ENCODE measurements around the gene CRHR2.

The CRHR2 gene

DNA sequence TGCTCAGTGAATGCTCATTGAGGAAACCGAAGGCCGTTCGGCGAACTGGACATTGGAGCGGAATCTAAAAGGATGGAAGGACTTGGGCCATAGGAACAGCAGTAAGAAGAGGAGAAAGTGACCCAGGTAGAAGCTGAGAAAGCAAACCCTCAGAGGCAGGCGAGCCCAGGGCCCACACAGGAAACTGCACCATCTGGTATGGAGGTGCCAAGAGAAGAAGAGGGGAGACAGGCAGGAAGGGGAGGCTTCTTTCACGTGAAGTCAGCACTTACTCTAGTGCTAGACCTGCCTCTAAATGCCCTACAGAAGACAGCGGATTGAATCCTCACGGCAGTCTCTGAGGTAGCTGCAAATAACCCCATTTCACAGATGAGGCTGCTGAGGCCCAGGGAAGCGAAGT is 10.2 kb upstream of the CRHR2 start:
- H2AFZ ChIP-seq (ENCODE audit: low read length): no peak overlapping the region
- H3K27me3 ChIP-seq (replicated peaks; ENCODE audit: insufficient read depth, low read length): no peaks in the 10 kb centered on the region
- no peaks in the 10 kb centered on the region for H3F3A ChIP-seq (ENCODE audit: insufficient read depth, low read length)
- DNase-seq: peak; percentile 30
- H3K36me3 ChIP-seq (replicated peaks; ENCODE audit: insufficient read depth, low read length): no peaks in the 10 kb centered on the region
- H3K9ac ChIP-seq (ENCODE audit: low read length): no peak overlapping the region
- no peaks in the 10 kb centered on the region for H3K4me1 ChIP-seq (ENCODE audit: low read length)
- H3K79me2 ChIP-seq (ENCODE audit: low read length): no peaks in the 10 kb centered on the region
- TF ChIP-seq, protein P1, sequence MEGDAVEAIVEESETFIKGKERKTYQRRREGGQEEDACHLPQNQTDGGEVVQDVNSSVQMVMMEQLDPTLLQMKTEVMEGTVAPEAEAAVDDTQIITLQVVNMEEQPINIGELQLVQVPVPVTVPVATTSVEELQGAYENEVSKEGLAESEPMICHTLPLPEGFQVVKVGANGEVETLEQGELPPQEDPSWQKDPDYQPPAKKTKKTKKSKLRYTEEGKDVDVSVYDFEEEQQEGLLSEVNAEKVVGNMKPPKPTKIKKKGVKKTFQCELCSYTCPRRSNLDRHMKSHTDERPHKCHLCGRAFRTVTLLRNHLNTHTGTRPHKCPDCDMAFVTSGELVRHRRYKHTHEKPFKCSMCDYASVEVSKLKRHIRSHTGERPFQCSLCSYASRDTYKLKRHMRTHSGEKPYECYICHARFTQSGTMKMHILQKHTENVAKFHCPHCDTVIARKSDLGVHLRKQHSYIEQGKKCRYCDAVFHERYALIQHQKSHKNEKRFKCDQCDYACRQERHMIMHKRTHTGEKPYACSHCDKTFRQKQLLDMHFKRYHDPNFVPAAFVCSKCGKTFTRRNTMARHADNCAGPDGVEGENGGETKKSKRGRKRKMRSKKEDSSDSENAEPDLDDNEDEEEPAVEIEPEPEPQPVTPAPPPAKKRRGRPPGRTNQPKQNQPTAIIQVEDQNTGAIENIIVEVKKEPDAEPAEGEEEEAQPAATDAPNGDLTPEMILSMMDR (IDR thresholded peaks at IDR 0.05; ENCODE audit: low read length): no peak
- TF ChIP-seq EZH2phosphoT487 (IDR thresholded peaks at IDR 0.05; ENCODE audit: low read length) (no peak), EZH2 (optimal IDR thresholded peaks at IDR 0.05; ENCODE audit: low read depth, low read length) (no peak)
- H3K9me2 ChIP-seq (replicated peaks; ENCODE audit: insufficient read depth, low read length): no peaks in the 10 kb centered on the region
- H4K20me1 ChIP-seq (ENCODE audit: insufficient read depth, low read length): no peaks in the 10 kb centered on the region
- no peak overlapping the region for H3K4me3 ChIP-seq (ENCODE audit: low read length)
- H3K27ac ChIP-seq (ENCODE audit: low read length): no peak overlapping the region
- no peaks in the 10 kb centered on the region for H3K9me3 ChIP-seq (replicated peaks; ENCODE audit: insufficient read depth, low read length)
- H3K4me2 ChIP-seq (ENCODE audit: low read depth, low read length): no peak overlapping the region

DNA sequence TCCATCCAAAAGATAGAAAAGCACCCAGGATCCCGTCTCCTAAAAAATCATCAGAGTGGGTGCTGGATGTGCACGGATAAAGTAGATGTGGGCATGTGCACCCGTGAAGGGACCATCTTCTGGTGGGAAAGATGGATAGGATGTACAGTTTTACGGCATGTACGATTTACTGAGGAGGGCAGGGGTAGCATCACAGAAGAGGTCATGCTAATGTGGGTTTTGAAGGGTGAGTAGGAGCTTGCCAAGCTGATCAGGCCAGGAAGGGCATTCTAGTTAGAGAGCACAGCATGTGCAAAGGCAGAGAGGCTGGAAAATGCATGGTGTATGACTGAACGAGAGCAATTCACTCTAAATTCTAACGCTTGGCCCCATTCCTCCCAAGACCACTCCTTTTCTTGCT is 7.8 kb upstream of the CRHR2 start:
- H4K20me1 ChIP-seq (ENCODE audit: insufficient read depth, low read length): no peaks in the 10 kb centered on the region
- no peak for TF ChIP-seq EZH2 (optimal IDR thresholded peaks at IDR 0.05; ENCODE audit: low read depth, low read length)
- TF ChIP-seq, protein P1 (IDR thresholded peaks at IDR 0.05; ENCODE audit: low read length): no peak
- no peak for TF ChIP-seq EZH2phosphoT487 (IDR thresholded peaks at IDR 0.05; ENCODE audit: low read length)
- no peaks in the 10 kb centered on the region for H3K79me2 ChIP-seq (ENCODE audit: low read length)
- no peak overlapping the region for H3K27ac ChIP-seq (ENCODE audit: low read length)
- no peak overlapping the region for H3K4me2 ChIP-seq (ENCODE audit: low read depth, low read length)
- H3F3A ChIP-seq (ENCODE audit: insufficient read depth, low read length): no peaks in the 10 kb centered on the region
- no peaks in the 10 kb centered on the region for H3K9me3 ChIP-seq (replicated peaks; ENCODE audit: insufficient read depth, low read length)
- DNase-seq: no peak
- no peak overlapping the region for H3K9ac ChIP-seq (ENCODE audit: low read length)
- no peaks in the 10 kb centered on the region for H3K27me3 ChIP-seq (replicated peaks; ENCODE audit: insufficient read depth, low read length)
- H2AFZ ChIP-seq (ENCODE audit: low read length): no peak overlapping the region
- H3K4me3 ChIP-seq (ENCODE audit: low read length): no peak overlapping the region
- H3K9me2 ChIP-seq (replicated peaks; ENCODE audit: insufficient read depth, low read length): no peaks in the 10 kb centered on the region
- H3K4me1 ChIP-seq (ENCODE audit: low read length): no peaks in the 10 kb centered on the region
- H3K36me3 ChIP-seq (replicated peaks; ENCODE audit: insufficient read depth, low read length): no peaks in the 10 kb centered on the region

DNA sequence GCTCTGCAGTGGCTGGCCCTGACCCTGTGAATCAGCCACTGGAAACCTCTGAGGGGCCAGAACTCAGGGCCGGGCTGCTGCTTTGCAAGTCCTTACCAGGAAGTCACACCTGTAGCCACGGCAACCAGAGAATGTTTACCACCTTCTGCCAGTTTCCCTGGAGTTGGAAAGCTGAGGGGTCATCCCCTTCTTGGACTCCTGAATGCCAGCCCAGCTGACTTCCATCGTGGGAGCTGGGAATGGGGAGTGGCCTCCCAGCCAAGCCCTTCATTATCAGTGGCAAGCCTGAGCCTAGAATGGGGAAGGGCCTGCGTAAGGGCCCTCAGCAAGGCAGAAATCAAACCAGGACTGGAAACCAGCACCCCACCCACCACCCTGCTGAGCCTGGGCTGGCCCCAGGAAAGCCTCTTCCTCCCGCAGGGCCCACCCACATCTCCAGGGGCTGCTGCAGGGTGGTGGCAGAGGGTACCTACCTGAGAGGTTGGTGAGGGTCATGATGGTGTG is 6.5 kb upstream of the CRHR2 start:
- DNase-seq: no peak
- H3K4me3 ChIP-seq (ENCODE audit: low read length): no peak overlapping the region
- TF ChIP-seq EZH2 (optimal IDR thresholded peaks at IDR 0.05; ENCODE audit: low read depth, low read length) (no peak), EZH2phosphoT487 (IDR thresholded peaks at IDR 0.05; ENCODE audit: low read length) (no peak)
- TF ChIP-seq, protein P1 (IDR thresholded peaks at IDR 0.05; ENCODE audit: low read length): no peak
- no peaks in the 10 kb centered on the region for H3K9me3 ChIP-seq (replicated peaks; ENCODE audit: insufficient read depth, low read length)
- no peaks in the 10 kb centered on the region for H3K4me1 ChIP-seq (ENCODE audit: low read length)
- H2AFZ ChIP-seq (ENCODE audit: low read length): no peak overlapping the region
- H3K4me2 ChIP-seq (ENCODE audit: low read depth, low read length): no peak overlapping the region
- no peaks in the 10 kb centered on the region for H3K9me2 ChIP-seq (replicated peaks; ENCODE audit: insufficient read depth, low read length)
- no peaks in the 10 kb centered on the region for H3F3A ChIP-seq (ENCODE audit: insufficient read depth, low read length)
- no peaks in the 10 kb centered on the region for H3K36me3 ChIP-seq (replicated peaks; ENCODE audit: insufficient read depth, low read length)
- H3K27ac ChIP-seq (ENCODE audit: low read length): no peak overlapping the region
- no peaks in the 10 kb centered on the region for H3K27me3 ChIP-seq (replicated peaks; ENCODE audit: insufficient read depth, low read length)
- no peaks in the 10 kb centered on the region for H3K79me2 ChIP-seq (ENCODE audit: low read length)
- no peak overlapping the region for H3K9ac ChIP-seq (ENCODE audit: low read length)
- no peaks in the 10 kb centered on the region for H4K20me1 ChIP-seq (ENCODE audit: insufficient read depth, low read length)
